OCI-LY1 (cell line): ENCODE data around the gene GLT1D1.

Experiments used
- H2AFZ ChIP-seq: fragments of 200-600 bp; sonication (generic), shearing (Covaris generic); 2 replicates; pipeline ENCODE4 v1.6.0; 2014; ENCODE audit warnings: antibody characterized with exemption, mild to moderate bottlenecking, low read length
- H3F3A ChIP-seq: fragments of 200-600 bp; sonication (generic), shearing (Covaris generic); 2 replicates; pipeline ENCODE4 v1.6.0; 2014; ENCODE audit warnings: mild to moderate bottlenecking, antibody characterized with exemption, low read length, moderate library complexity; ENCODE audit not compliant: insufficient read depth
- H3K27ac ChIP-seq: fragments of 200-600 bp; sonication (generic); 2 replicates; pipeline ENCODE4 v1.5.1; 2014; ENCODE audit warnings: low read length, mixed run types, mild to moderate bottlenecking, low read depth; ENCODE audit not compliant: poor library complexity, severe bottlenecking
- H3K27me3 ChIP-seq: fragments of 200-600 bp; sonication (generic); 2 replicates; pipeline ENCODE4 v1.6.0; 2014; ENCODE audit warnings: antibody characterized with exemption, mild to moderate bottlenecking, low read length, moderate library complexity; ENCODE audit not compliant: insufficient read depth
- H3K36me3 ChIP-seq: fragments of 200-600 bp; sonication (generic); 2 replicates; pipeline ENCODE4 v1.6.1; 2014; ENCODE audit warnings: mild to moderate bottlenecking, antibody characterized with exemption, low read length, moderate library complexity, mixed read lengths; ENCODE audit not compliant: insufficient read depth
- H3K4me1 ChIP-seq: fragments of 200-600 bp; sonication (generic); 2 replicates; pipeline ENCODE4 v1.5.1; 2014; ENCODE audit warnings: mild to moderate bottlenecking, low read length, moderate library complexity; ENCODE audit not compliant: insufficient read depth, severe bottlenecking
- H3K4me2 ChIP-seq: fragments of 200-600 bp; sonication (generic), shearing (Covaris generic); 2 replicates; pipeline ENCODE4 v1.6.1; 2014; ENCODE audit warnings: low read length
- H3K4me3 ChIP-seq: fragments of 200-600 bp; sonication (generic); 2 replicates; pipeline ENCODE4 v1.5.1; 2014; ENCODE audit warnings: low read length, low read depth, mild to moderate bottlenecking, mixed read lengths; ENCODE audit not compliant: poor library complexity, severe bottlenecking
- H3K79me2 ChIP-seq: fragments of 200-600 bp; shearing (Covaris generic); 2 replicates; pipeline ENCODE4 v1.6.1; 2016; ENCODE audit warnings: mixed run types, low read length, mixed read lengths; ENCODE audit not compliant: insufficient read depth
- H3K9ac ChIP-seq: fragments of 200-600 bp; sonication (generic), shearing (Covaris generic); 2 replicates; pipeline ENCODE4 v1.6.1; 2014; ENCODE audit warnings: mild to moderate bottlenecking, low read length, mixed read lengths
- H3K9me2 ChIP-seq: fragments of 200-600 bp; sonication (generic), shearing (Covaris generic); 2 replicates; pipeline ENCODE4 v1.6.1; 2014; ENCODE audit warnings: low read depth, mild to moderate bottlenecking, low read length, mixed read lengths
- H3K9me3 ChIP-seq: fragments of 200-600 bp; shearing (Covaris generic); 2 replicates; pipeline ENCODE4 v1.6.1; 2014; ENCODE audit warnings: low read length, mixed read lengths
- H4K20me1 ChIP-seq: fragments of 200-600 bp; sonication (generic), shearing (Covaris generic); 2 replicates; pipeline ENCODE4 v1.6.0; 2016; ENCODE audit warnings: mild to moderate bottlenecking, low read length; ENCODE audit not compliant: insufficient read depth
- CTCF ChIP-seq: fragments of 200-600 bp; sonication (generic), shearing (Covaris generic); IDR thresholded peaks from 2 replicates; pipeline ENCODE4 v1.5.1; 2017; ENCODE audit warnings: mild to moderate bottlenecking, antibody characterized with exemption, low read length, moderate library complexity, mixed read lengths
- EZH2 ChIP-seq: fragments of 200-600 bp; sonication (generic), shearing (Covaris generic); IDR thresholded peaks from 2 replicates; pipeline ENCODE4 v1.8.0; 2017; ENCODE audit warnings: borderline replicate concordance, mixed run types, mild to moderate bottlenecking, antibody characterized with exemption, low read length, moderate library complexity, mixed read lengths

GLT1D1 gene

GRCh38 chr12:128977441-128977840, 124.2 kb downstream of the GLT1D1 start:
- Histone ChIP-seq H2AFZ (no peak overlapping the region), H3K9me2 (no peaks in the 10 kb centered on the region), H3K27ac (no peak overlapping the region), H3K4me3 (no peak overlapping the region), H3K36me3 (no peaks in the 10 kb centered on the region), H3K4me2 (no peak overlapping the region), H3K79me2 (no peaks in the 10 kb centered on the region), H3K9ac (no peak overlapping the region), H3F3A (no peaks in the 10 kb centered on the region), H3K27me3 (no peaks in the 10 kb centered on the region), H4K20me1 (no peaks in the 10 kb centered on the region), H3K9me3 (no peaks in the 10 kb centered on the region), H3K4me1 (no peaks in the 10 kb centered on the region)
- TF ChIP-seq EZH2 (no peak), CTCF (no peak)

- H3K9me3 ChIP-seq: no peaks in the 10 kb centered on the region
- H2AFZ ChIP-seq: no peak overlapping the region
- no peaks in the 10 kb centered on the region for H3K27me3 ChIP-seq
- H3K79me2 ChIP-seq: no peaks in the 10 kb centered on the region
- no peaks in the 10 kb centered on the region for H3K9me2 ChIP-seq
- no peak overlapping the region for H3K9ac ChIP-seq
- no peaks in the 10 kb centered on the region for H3K36me3 ChIP-seq
- H3F3A ChIP-seq: no peaks in the 10 kb centered on the region
- H4K20me1 ChIP-seq: no peaks in the 10 kb centered on the region
- TF ChIP-seq EZH2: no peak
- TF ChIP-seq CTCF: no peak
- H3K27ac ChIP-seq: no peak overlapping the region
- no peaks in the 10 kb centered on the region for H3K4me1 ChIP-seq
- no peak overlapping the region for H3K4me3 ChIP-seq
- H3K4me2 ChIP-seq: no peak overlapping the region
These were observed 124.8 kb downstream of the GLT1D1 start for GRCh38 chr12:128978067-128978466.

- Histone ChIP-seq H3K9me3 (no peaks in the 10 kb centered on the region), H3K36me3 (no peaks in the 10 kb centered on the region), H3K27me3 (no peaks in the 10 kb centered on the region), H4K20me1 (no peaks in the 10 kb centered on the region), H3K27ac (no peak overlapping the region), H3K79me2 (no peaks in the 10 kb centered on the region), H3F3A (no peaks in the 10 kb centered on the region), H3K9ac (no peak overlapping the region), H2AFZ (no peak overlapping the region), H3K4me3 (no peak overlapping the region), H3K4me2 (no peak overlapping the region), H3K9me2 (no peaks in the 10 kb centered on the region), H3K4me1 (no peaks in the 10 kb centered on the region)
- TF ChIP-seq CTCF: no peak
- TF ChIP-seq EZH2: no peak
These were observed 127.3 kb downstream of the GLT1D1 start for GRCh38 chr12:128980623-128981022.
